Muscle layer of colon (tissue), 2 donors: ENCODE results near the gene SPRED3.
"Not testable (repeated sequence)": the region's sequence is repeated elsewhere in the genome, so short reads cannot be mapped to it uniquely, and the experiment has no call there.

Experiments used
- H3K27ac ChIP-seq: one replicate; pipeline ENCODE4 v1.7.0; 2013; ENCODE audit warnings: low read depth, mild to moderate bottlenecking, low read length, moderate library complexity
- H3K27me3 ChIP-seq, 2 donors: one replicate each; pipeline ENCODE4 v1.7.0; 2013; ENCODE audit warnings: low read length in 2 of 2, mild to moderate bottlenecking in 2 of 2; ENCODE audit not compliant: insufficient read depth in 2 of 2, control insufficient read depth in 1 of 2
- H3K36me3 ChIP-seq: one replicate; pipeline ENCODE4 v1.7.0; 2013; ENCODE audit warnings: mild to moderate bottlenecking, low read length; ENCODE audit not compliant: insufficient read depth
- H3K4me1 ChIP-seq: one replicate; pipeline ENCODE4 v1.7.0; 2013; ENCODE audit warnings: mild to moderate bottlenecking, low read length; ENCODE audit not compliant: insufficient read depth
- H3K4me3 ChIP-seq, 2 donors: one replicate each; pipeline ENCODE4 v1.7.0; 2013; ENCODE audit warnings: low read length in 2 of 2, low read depth in 1 of 2, mild to moderate bottlenecking in 1 of 2, moderate library complexity in 1 of 2
- H3K9ac ChIP-seq: one replicate; pipeline ENCODE4 v1.7.0; 2013; ENCODE audit warnings: low read length
- H3K9me3 ChIP-seq: one replicate; pipeline ENCODE4 v1.7.0; 2013; ENCODE audit warnings: mild to moderate bottlenecking, low read length
- donor health status: abdominal sarcoma.
- donor health status: Adenocarcinoma of cecum.

SPRED3 gene

DNA sequence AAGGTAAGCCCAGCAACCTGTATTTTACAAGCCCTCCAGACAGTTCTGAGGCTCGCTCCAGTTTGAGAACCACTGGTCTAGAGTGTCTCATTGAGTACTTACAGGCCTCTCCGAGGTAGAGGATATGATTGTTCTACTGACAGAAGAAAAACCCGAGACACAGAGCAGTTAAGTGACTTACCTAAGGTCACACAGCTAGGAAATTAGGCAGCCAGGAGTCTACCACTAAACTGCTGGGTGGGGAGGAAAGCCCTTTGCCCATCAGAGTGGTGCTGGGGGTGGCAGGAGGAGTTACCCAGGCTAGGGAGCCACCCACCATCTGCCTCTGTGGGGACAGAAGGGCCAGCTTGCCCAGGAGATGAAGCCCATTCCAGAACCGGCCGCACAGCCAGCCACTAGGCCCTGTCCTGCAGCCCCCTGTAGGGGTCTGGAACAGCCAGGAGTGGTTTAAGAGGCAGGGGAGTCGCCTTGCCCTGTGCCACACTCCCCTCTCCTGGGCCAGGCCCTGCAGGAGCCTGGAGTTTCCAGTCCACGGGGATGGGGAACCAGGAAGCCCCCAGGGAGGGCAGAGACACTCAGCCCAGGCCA is 36.8 kb downstream of the SPRED3 start:
- H3K27me3 ChIP-seq, result peaks cover 0 to 13% of the 10 kb centered on the region in 2 donors
- no peaks in the 10 kb centered on the region for H3K4me1 ChIP-seq
- H3K4me3 ChIP-seq, result no peak overlapping the region
- no peak overlapping the region for H3K27ac ChIP-seq
- H3K36me3 ChIP-seq, result no peaks in the 10 kb centered on the region
- no peak overlapping the region for H3K9ac ChIP-seq
- no peaks in the 10 kb centered on the region for H3K9me3 ChIP-seq

GRCh38 chr19:38425810-38426466 is 37.4 kb downstream of the SPRED3 start, which contains the start of gene RASGRP4:
TSS of gene RASGRP4 (minus strand) at chr19:38426219. CDS start at chr19:38426091, 128 bp downstream.
- Histone ChIP-seq H3K36me3 (no peaks in the 10 kb centered on the region), H3K4me3 (no peak within 1 kb of the TSS), H3K9me3 (no peaks in the 10 kb centered on the region), H3K9ac (no peak within 1 kb of the TSS), H3K27me3 (peaks cover 0 to 13% of the 10 kb centered on the region in 2 donors), H3K27ac (no peak within 1 kb of the TSS), H3K4me1 (no peaks in the 10 kb centered on the region)

DNA sequence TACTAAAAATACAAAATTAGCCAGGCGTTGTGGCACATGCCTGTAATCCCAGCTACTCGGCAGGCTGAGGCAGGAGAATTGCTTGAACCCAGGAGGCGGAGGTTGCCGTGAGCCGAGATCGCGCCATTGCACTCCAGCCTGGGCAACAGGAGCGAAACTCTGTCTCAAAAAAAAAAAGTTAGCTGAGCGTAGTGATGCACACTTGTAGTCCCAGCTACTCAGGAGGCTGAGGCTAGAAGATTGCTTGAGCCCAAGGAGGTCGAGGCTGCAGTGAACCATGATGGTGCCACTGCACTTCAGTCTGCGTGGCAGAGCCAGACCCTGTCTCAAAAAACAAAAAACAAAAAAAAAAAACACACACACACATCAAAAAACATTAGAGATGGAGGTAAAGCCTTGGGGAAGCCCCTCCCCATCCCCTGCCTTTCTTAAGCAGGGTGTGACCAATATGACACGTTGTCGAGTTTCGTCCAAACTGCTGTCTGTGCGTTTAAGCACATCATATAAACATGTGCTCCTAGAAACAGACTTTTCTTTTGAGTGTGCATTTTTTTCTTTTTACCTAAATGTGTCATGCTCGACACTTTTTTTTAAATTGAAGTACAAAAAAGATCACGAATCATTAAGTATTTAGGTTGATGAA is 38.7 kb downstream of the SPRED3 start:
- peaks cover 0 to 13% of the 10 kb centered on the region in 2 donors for H3K27me3 ChIP-seq
- not testable (repeated sequence) for H3K4me1 ChIP-seq, H3K4me3 ChIP-seq, H3K27ac ChIP-seq, H3K9me3 ChIP-seq, H3K9ac ChIP-seq, H3K36me3 ChIP-seq

DNA sequence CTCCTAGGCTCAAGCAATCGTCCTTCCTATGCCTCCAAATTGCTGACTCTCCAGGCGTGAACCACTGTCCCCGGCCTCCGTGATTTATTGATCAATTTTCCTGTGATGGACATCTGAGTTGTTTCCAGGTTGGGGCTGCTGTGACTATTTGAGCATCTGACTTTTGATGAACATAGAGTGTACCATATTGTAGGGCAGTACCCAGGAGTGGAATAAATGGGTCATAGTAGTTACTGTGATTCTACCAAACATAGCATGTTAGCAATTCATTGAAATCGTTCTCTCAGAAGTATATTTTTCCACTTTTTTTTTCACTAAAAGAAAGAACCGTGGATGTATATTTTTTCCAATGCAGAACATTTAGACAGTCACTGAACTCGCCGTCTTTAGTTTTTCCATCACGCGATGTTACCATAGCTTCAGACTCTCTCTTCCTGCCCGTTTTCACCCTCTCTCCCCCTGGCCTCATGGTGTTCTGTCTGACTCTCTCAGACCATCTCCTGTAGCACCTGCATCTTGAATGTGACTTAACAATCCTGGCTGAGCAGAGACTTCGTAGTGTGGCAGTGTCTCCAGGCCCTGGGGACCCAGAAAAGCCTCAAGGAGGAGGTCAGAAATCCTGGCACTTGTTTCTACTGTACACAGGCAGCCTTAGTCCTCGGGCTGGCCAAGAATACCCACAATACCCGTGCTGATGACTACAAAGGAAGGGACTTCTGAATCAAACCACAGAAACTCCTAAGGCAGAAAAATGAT is 40.7 kb downstream of the SPRED3 start:
- Histone ChIP-seq H3K4me3 (no peak overlapping the region), H3K9ac (no peak overlapping the region), H3K27me3 (peaks cover 0 to 26% of the 10 kb centered on the region in 2 donors), H3K4me1 (no peaks in the 10 kb centered on the region), H3K9me3 (no peaks in the 10 kb centered on the region), H3K27ac (no peak overlapping the region), H3K36me3 (no peaks in the 10 kb centered on the region)

DNA sequence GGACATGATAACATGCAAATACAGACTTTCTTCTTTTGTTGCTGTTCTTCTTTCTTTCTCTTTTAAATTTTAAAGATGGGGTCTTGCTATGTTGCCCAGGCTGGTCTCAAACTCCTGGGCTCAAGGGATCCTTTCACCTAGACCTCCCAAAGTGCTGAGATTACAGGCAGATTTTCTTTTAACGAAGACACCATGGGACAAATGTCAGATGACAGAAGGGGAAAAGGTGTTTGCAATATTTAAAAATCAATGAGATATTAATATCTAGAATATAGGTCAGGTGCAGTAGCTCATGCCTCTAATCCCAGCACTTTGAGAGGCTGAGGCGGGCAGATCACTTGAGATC is 41.3 kb downstream of the SPRED3 start:
- H3K9me3 ChIP-seq, result no peaks in the 10 kb centered on the region
- no peak overlapping the region for H3K4me3 ChIP-seq
- H3K4me1 ChIP-seq, result no peaks in the 10 kb centered on the region
- H3K27ac ChIP-seq, result no peak overlapping the region
- H3K27me3 ChIP-seq, result peaks cover 3 to 29% of the 10 kb centered on the region in 2 donors
- H3K9ac ChIP-seq, result no peak overlapping the region
- H3K36me3 ChIP-seq, result no peaks in the 10 kb centered on the region

- Histone ChIP-seq H3K27me3 (peaks cover 6 to 23% of the 10 kb centered on the region in 2 donors), H3K9ac (no peak overlapping the region), H3K36me3 (no peaks in the 10 kb centered on the region)
Observed at GRCh38 chr19:38430931-38431330, 42.4 kb downstream of the SPRED3 start.

DNA sequence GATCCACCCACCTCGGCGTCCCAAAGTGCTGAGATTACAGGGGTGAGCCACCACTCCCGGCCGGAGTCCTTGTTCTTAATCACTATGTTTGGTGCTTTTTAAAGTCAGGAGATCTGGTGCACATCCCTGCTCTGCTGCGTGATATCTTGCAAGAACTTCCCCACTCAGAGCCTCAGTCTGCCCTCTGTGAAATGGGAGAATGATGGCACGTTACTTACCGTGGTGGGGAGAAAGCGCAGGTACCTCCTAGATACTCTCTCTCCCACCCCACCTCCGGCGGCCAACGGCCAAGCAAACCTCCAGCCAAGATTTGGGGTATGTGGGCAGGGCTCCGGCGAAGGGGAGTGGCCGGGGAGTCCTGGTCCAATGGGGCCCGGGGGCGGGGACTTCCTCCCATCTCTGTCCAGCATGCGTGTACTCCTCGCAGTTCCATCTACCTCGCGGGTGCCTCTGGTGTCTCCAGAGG is 44.8 kb downstream of the SPRED3 start, which contains the start of gene RYR1:
RYR1 (plus strand) TSS at position 424 of the 466 bp plus-strand sequence. CDS start 139 bp downstream, outside the sequence.
- H3K36me3 ChIP-seq, result no peaks in the 10 kb centered on the region
- H3K27me3 ChIP-seq, result peaks cover 6 to 23% of the 10 kb centered on the region in 2 donors
- no peak within 1 kb of the TSS for H3K27ac ChIP-seq
- no peak within 1 kb of the TSS for H3K4me3 ChIP-seq
- H3K4me1 ChIP-seq, result no peaks in the 10 kb centered on the region
- no peak within 1 kb of the TSS for H3K9ac ChIP-seq
- no peaks in the 10 kb centered on the region for H3K9me3 ChIP-seq

More at GRCh38 chr19:38430931-38431330, 42.4 kb downstream of the SPRED3 start:
- no peaks in the 10 kb centered on the region for H3K9me3 ChIP-seq
- no peak overlapping the region for H3K27ac ChIP-seq
- H3K4me3 ChIP-seq, result no peak overlapping the region
- no peaks in the 10 kb centered on the region for H3K4me1 ChIP-seq

GRCh38 chr19:38434549-38435051 is 46.1 kb downstream of the SPRED3 start:
- H3K9me3 ChIP-seq, result no peaks in the 10 kb centered on the region
- no peaks in the 10 kb centered on the region for H3K4me1 ChIP-seq
- H3K27me3 ChIP-seq, result peaks cover 6 to 23% of the 10 kb centered on the region in 2 donors
- no peaks in the 10 kb centered on the region for H3K36me3 ChIP-seq
- H3K9ac ChIP-seq, result no peak overlapping the region
- H3K27ac ChIP-seq, result no peak overlapping the region
- no peak overlapping the region for H3K4me3 ChIP-seq

- no peaks in the 10 kb centered on the region for H3K9me3 ChIP-seq
- H3K4me1 ChIP-seq, result no peaks in the 10 kb centered on the region
- H3K27me3 ChIP-seq, result peaks cover 6 to 32% of the 10 kb centered on the region in 2 donors
- H3K4me3 ChIP-seq, result no peak overlapping the region
- no peak overlapping the region for H3K27ac ChIP-seq
- H3K36me3 ChIP-seq, result no peaks in the 10 kb centered on the region
- no peak overlapping the region for H3K9ac ChIP-seq
Observed at GRCh38 chr19:38437295-38437694, 48.8 kb downstream of the SPRED3 start.

GRCh38 chr19:38437917-38438316 is 49.4 kb downstream of the SPRED3 start:
- Histone ChIP-seq H3K9ac (no peak overlapping the region), H3K4me3 (no peak overlapping the region), H3K27ac (no peak overlapping the region), H3K36me3 (no peaks in the 10 kb centered on the region), H3K9me3 (no peaks in the 10 kb centered on the region), H3K27me3 (peaks cover 6 to 36% of the 10 kb centered on the region in 2 donors), H3K4me1 (no peaks in the 10 kb centered on the region)

DNA sequence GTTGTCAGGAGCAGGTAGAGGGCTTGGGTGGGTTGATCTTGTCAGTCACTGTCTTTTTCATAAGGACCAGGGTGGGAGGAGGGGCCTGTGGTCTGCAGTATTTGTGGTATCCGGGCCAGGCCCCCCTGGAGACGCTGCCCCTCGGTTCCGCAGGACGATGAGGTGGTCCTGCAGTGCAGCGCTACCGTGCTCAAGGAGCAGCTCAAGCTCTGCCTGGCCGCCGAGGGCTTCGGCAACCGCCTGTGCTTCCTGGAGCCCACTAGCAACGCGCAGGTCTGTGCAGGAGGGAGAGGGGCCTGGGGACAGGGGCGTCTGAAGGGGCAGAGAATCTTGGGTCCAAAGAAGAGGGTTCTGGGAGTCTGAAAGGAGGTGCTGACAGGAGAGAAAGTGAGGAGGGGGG is 52.1 kb downstream of the SPRED3 start:
- H3K27me3 ChIP-seq, result peaks cover 0 to 17% of the 10 kb centered on the region in 2 donors
- H3K27ac ChIP-seq, result no peak overlapping the region
- H3K4me1 ChIP-seq, result no peaks in the 10 kb centered on the region
- H3K4me3 ChIP-seq, result no peak overlapping the region
- no peak overlapping the region for H3K9ac ChIP-seq
- no peaks in the 10 kb centered on the region for H3K9me3 ChIP-seq
- H3K36me3 ChIP-seq, result no peaks in the 10 kb centered on the region
